K562 (cell line): ENCODE measurements around the gene ATXN10. TPM values are rescaled to one million over a fixed set of nuclear protein-coding genes. Genes with fewer than 3 reads are reported as not detected.

Source experiments
- ATAC-seq: fragments of 200-7000 bp; cut with Tn5 transposase; 3 replicates; pipeline ENCODE4 v1.9.1; 2020; ENCODE audit warnings: moderate library complexity
- BruUV-seq: library from RNA; stranded (reverse); fragments of 400-500 nt; replicated peaks from 2 replicates; lab custom pipeline; 2021; lab: Mats Ljungman, UMichigan
- CTCF ChIA-PET: fragments of 300-600 bp; formaldehyde crosslinking; extraction: SDS; loops from one replicate; lab custom pipeline; 2021; ENCODE audit warnings: low intra/inter-chr PET ratio; lab: Yijun Ruan, JAX
- POLR2A ChIA-PET: fragments of 300-600, 350-650 bp; sonication (Branson Sonifier 250); formaldehyde crosslinking; extraction: SDS; loops from one replicate; lab custom pipeline; 2021; ENCODE audit warnings: antibody characterized with exemption, inconsistent platforms; lab: Yijun Ruan, JAX
- DNase-seq, 4 experiments: peaks; one replicate each; pipeline versions ENCODE4 v3.0.0 to v3.0.0-alpha.2; 2011 to 2018; ENCODE audit warnings: low spot score in 3 of 4, mixed read lengths in 3 of 4; ENCODE audit errors: extremely low read depth in 1 of 4
- FAIRE-seq: peaks from 2 replicates; lab custom pipeline; 2011; peaks lifted over from hg19 to GRCh38; lab: Jason Lieb, UNC
- H2AFZ ChIP-seq: 2 replicates; pipeline ENCODE4 v1.6.0; 2011; ENCODE audit warnings: low read depth, low read length, control low read depth, inconsistent platforms
- H3K27ac ChIP-seq: fragments of 200-600 bp; 3 replicates; pipeline ENCODE4 v1.8.0; 2011; ENCODE audit warnings: low read depth, mild to moderate bottlenecking, control low read depth, inconsistent platforms, low read length, moderate library complexity, mixed read lengths; ENCODE audit errors: extremely low read depth
- H3K27me3 ChIP-seq, 2 experiments: fragments of 300-600 bp in 1 of 2; 2 replicates in 1 of 2; 3 replicates in 1 of 2; pipeline versions ENCODE4 v1.6.0 to v1.8.0; 2011; ENCODE audit warnings: inconsistent platforms in 2 of 2, low read length in 2 of 2, mild to moderate bottlenecking in 1 of 2, mixed read lengths in 1 of 2, moderate library complexity in 1 of 2; ENCODE audit not compliant: control insufficient read depth in 2 of 2, insufficient read depth in 2 of 2
- H3K36me3 ChIP-seq: fragments of 300-600 bp; 3 replicates; pipeline ENCODE4 v1.8.0; 2011; ENCODE audit warnings: mild to moderate bottlenecking, low read length, inconsistent platforms; ENCODE audit not compliant: control insufficient read depth, insufficient read depth
- H3K4me1 ChIP-seq, 2 experiments: fragments of 200-600 bp in 1 of 2; replicated peaks in 1 of 2; 2 replicates in 1 of 2; 3 replicates in 1 of 2; pipeline versions ENCODE4 v1.5.1 to v1.8.0; 2011; ENCODE audit warnings: inconsistent platforms in 2 of 2, low read length in 2 of 2, mild to moderate bottlenecking in 1 of 2, mixed read lengths in 1 of 2, moderate library complexity in 1 of 2; ENCODE audit not compliant: control insufficient read depth in 2 of 2, insufficient read depth in 2 of 2
- H3K4me2 ChIP-seq: 2 replicates; pipeline ENCODE4 v1.6.1; 2011; ENCODE audit warnings: low read length, control low read depth, inconsistent platforms, mixed read lengths; ENCODE audit not compliant: insufficient read depth
- H3K4me3 ChIP-seq: fragments of 200-600 bp; sonication (generic), shearing (Covaris generic); 2 replicates; pipeline ENCODE4 v1.5.1; 2016; ENCODE audit warnings: control low read depth, inconsistent platforms
- H3K79me2 ChIP-seq: fragments of 200-600 bp; 3 replicates; pipeline ENCODE4 v1.8.0; 2011; ENCODE audit warnings: low read length, inconsistent platforms; ENCODE audit not compliant: control insufficient read depth, insufficient read depth
- H3K9ac ChIP-seq, 2 experiments: 2 replicates each; pipeline versions ENCODE4 v1.6.0 to v1.6.1; 2011; ENCODE audit warnings: low read depth in 2 of 2, low read length in 2 of 2, control low read depth in 1 of 2, inconsistent platforms in 1 of 2, mild to moderate bottlenecking in 1 of 2, mixed read lengths in 1 of 2; ENCODE audit not compliant: insufficient read depth in 1 of 2
- H3K9me1 ChIP-seq: one replicate; pipeline ENCODE4 v1.6.0; 2011; ENCODE audit warnings: inconsistent platforms, mild to moderate bottlenecking, low read length, moderate library complexity; ENCODE audit not compliant: control insufficient read depth, insufficient read depth
- H3K9me3 ChIP-seq: replicated peaks from 2 replicates; pipeline ENCODE4 v1.5.1; 2011; ENCODE audit warnings: low read depth, low read length, inconsistent platforms; ENCODE audit not compliant: control insufficient read depth, insufficient read depth
- H4K20me1 ChIP-seq: replicated peaks from 2 replicates; pipeline ENCODE4 v1.6.1; 2011; ENCODE audit warnings: low read length, inconsistent platforms, mixed read lengths; ENCODE audit not compliant: control insufficient read depth, insufficient read depth
- CTCF ChIP-seq, 3 experiments: IDR thresholded peaks in 2 of 3; conservative IDR thresholded peaks in 1 of 3; 2 replicates each; pipeline ENCODE4 v1.5.1; 2011 to 2012; ENCODE audit warnings: low read length in 3 of 3, mild to moderate bottlenecking in 3 of 3, control low read depth in 2 of 3, improper control_type of control experiment in 1 of 3, inconsistent platforms in 1 of 3, low read depth in 1 of 3, mixed read lengths in 1 of 3, moderate library complexity in 1 of 3; ENCODE audit not compliant: insufficient read depth in 2 of 3
- CTCFL ChIP-seq: IDR thresholded peaks from 2 replicates; pipeline ENCODE4 v1.6.1; 2011; ENCODE audit warnings: borderline replicate concordance, low read depth, mild to moderate bottlenecking, moderate library complexity, low read length; ENCODE audit not compliant: insufficient read depth, poor library complexity, severe bottlenecking
- E2F6 ChIP-seq, 2 experiments: IDR thresholded peaks; 2 replicates each; pipeline ENCODE4 v1.6.1; 2011; ENCODE audit warnings: borderline replicate concordance in 1 of 2, control low read depth in 1 of 2, low read depth in 1 of 2, low read length in 1 of 2, mild to moderate bottlenecking in 1 of 2, mixed read lengths in 1 of 2, moderate library complexity in 1 of 2; ENCODE audit not compliant: insufficient read depth in 1 of 2, insufficient read length in 1 of 2, poor library complexity in 1 of 2, severe bottlenecking in 1 of 2; ENCODE audit errors: extremely low read depth in 1 of 2
- KDM4B ChIP-seq, 2 experiments: fragments of 450-650 bp in 1 of 2; sonication (generic) in 1 of 2; IDR thresholded peaks; 2 replicates each; pipeline ENCODE4 v1.6.1; 2016 to 2017; ENCODE audit warnings: borderline replicate concordance in 2 of 2, antibody characterized with exemption in 1 of 2, low read depth in 1 of 2, mild to moderate bottlenecking in 1 of 2
- MAX ChIP-seq: sonication (generic); formaldehyde crosslinking; IDR thresholded peaks from 2 replicates; pipeline ENCODE4 v1.9.0; 2022; ENCODE audit warnings: mild to moderate bottlenecking, missing genetic modification reagents
- MNT ChIP-seq, 2 experiments: fragments of 450-650 bp; conservative IDR thresholded peaks; 2 replicates each; pipeline ENCODE4 v1.6.1; 2017; ENCODE audit warnings: mild to moderate bottlenecking in 2 of 2, moderate library complexity in 2 of 2
- MTA1 ChIP-seq: fragments of 450-650 bp; IDR thresholded peaks from 2 replicates; pipeline ENCODE4 v1.6.1; 2017; ENCODE audit warnings: borderline replicate concordance
- RAD51 ChIP-seq: fragments of 450-650 bp; IDR thresholded peaks from 2 replicates; pipeline ENCODE4 v1.7.1; 2016; ENCODE audit warnings: low read depth, mild to moderate bottlenecking, borderline replicate concordance
- SMAD2 ChIP-seq: fragments of 150-350 bp; IDR thresholded peaks from 2 replicates; pipeline ENCODE4 v1.6.1; 2014; ENCODE audit warnings: low read depth, mild to moderate bottlenecking, low read length
- ZNF3 ChIP-seq: fragments of 250-450 bp; sonication (Bioruptor Pico); IDR thresholded peaks from 2 replicates; pipeline ENCODE4 v1.5.0; 2021; ENCODE audit warnings: mild to moderate bottlenecking, moderate library complexity
- WGBS: fragments of 100-300 bp; shearing (Covaris generic); methylation state at CpG from one replicate; pipeline ENCODE4 v1.1.6; 2016; ENCODE audit warnings: low coverage, mixed read lengths; ENCODE audit not compliant: insufficient coverage; ENCODE audit errors: missing lambda C conversion rate; 5-methylcytosine and 5-hydroxymethylcytosine counted together
- in situ Hi-C: fragments of 300-500 bp; cut with MboI; formaldehyde crosslinking; loops from 4 replicates; pipeline ENCODE4 v1.15.0; 2018; ENCODE audit warnings: inconsistent platforms, mixed read lengths
- intact Hi-C: fragments of 100-400 bp; cut with micrococcal nuclease; formaldehyde crosslinking; loops from 2 replicates; pipeline ENCODE4 v1.14.2; 2022
- polyA plus RNA-seq, 8 experiments: library from polyadenylated mRNA; depleted of rRNA in 4 of 8; stranded (reverse) in 5 of 8; unstranded in 3 of 8; fragments of >200 nt; fragmentation: Nextera tagmentation in 2 of 8; fragmentation: Illumina TruSeq in 1 of 8; extraction: Ambion mirVana in 2 of 8; extraction: Trizol in 1 of 8; gene quantifications; 2 replicates each; pipeline versions ENCODE4 v1.2.1 to v1.2.3, GENCODE V29; 2011 to 2014; ENCODE audit warnings: inconsistent platforms in 1 of 8, missing spikeins in 1 of 8
- total RNA-seq, 7 experiments: library from RNA; depleted of rRNA in 6 of 7; stranded (reverse); fragments of >200 nt in 6 of 7; fragmentation: Illumina TruSeq in 2 of 7; extraction: Trizol in 2 of 7; gene quantifications; 2 replicates each; pipeline versions ENCODE4 v1.2.1 to v1.2.3, GENCODE V29; 2011 to 2021; ENCODE audit warnings: low replicate concordance in 1 of 7

ATXN10 gene
- total and polyA plus RNA-seq, 9 of the 15 experiments (the other 6 are each of a cell fraction or from before 2014, with no cell fraction given): 11.5 to 190 (median 33.6) TPM

GRCh38 chr22:45645526-45646414, 25.9 kb upstream of the ATXN10 start:
- WGBS: 20% methylated on average over 9 of the region's 54 CpGs
- in situ Hi-C loops: loop anchor here (10.0 kb wide), 1 partner anchor 189 kb away; no protein-coding TSS in a partner anchor
- Histone ChIP-seq H3K9me1 (no peaks in the 10 kb centered on the region), H3K27me3 (peaks cover 0 to 48% of the 10 kb centered on the region in 2 experiments), H4K20me1 (no peaks in the 10 kb centered on the region), H3K36me3 (no peaks in the 10 kb centered on the region), H3K9ac (peak overlapping the region in 1 of 2 experiments; percentile 78; a peak in 2 of 4 replicates), H3K4me3 (no peak overlapping the region), H3K9me3 (no peaks in the 10 kb centered on the region), H3K27ac (no peak overlapping the region), H3K4me1 (peaks cover 0 to 23% of the 10 kb centered on the region in 2 experiments; a peak in 3 of 5 replicates), H2AFZ (peak overlapping the region; percentile 68; the same call in 1 of the 2 replicates), H3K79me2 (no peaks in the 10 kb centered on the region), H3K4me2 (peak overlapping the region; percentile 18; the same call in 1 of the 2 replicates)
- BruUV-seq: no TSS peak
- CTCF ChIA-PET: interaction anchor here (0.6 to 1.3 kb wide), 4 partner anchors 68 to 204 kb away, joined by 3 to 4 read pairs (median 3); no protein-coding TSS in a partner anchor
- POLR2A ChIA-PET: interaction anchor here (0.6 kb wide), 1 partner anchor 1770 kb away, joined by 3 read pairs; no protein-coding TSS in a partner anchor
- no peak for FAIRE-seq
- intact Hi-C loops: loop anchor here (5.0 kb wide), 2 partner anchors 68 to 187 kb away; no protein-coding TSS in a partner anchor
- DNase-seq: peak; percentile 69 to 78 (median 74)
- peak; percentile 99 for ATAC-seq
- TF ChIP-seq ZNF3 (CRISPR knock-in tag) (no peak), CTCFL (peak; percentile 20), KDM4B (IDR thresholded peaks at IDR 0.05; ENCODE audit: borderline replicate concordance in 2 of 2, low read depth in 1 of 2) (no peak), E2F6 (IDR thresholded peaks at IDR 0.05; ENCODE audit: borderline replicate concordance in 1 of 2, extremely low read depth in 1 of 2, insufficient read depth in 1 of 2, insufficient read length in 1 of 2, low read depth in 1 of 2, low read length in 1 of 2, poor library complexity in 1 of 2, severe bottlenecking in 1 of 2) (peak; percentile 37 to 80), CTCF (IDR thresholded peaks at IDR 0.05 in 2 of 3, conservative IDR thresholded peaks at IDR 0.05 in 1 of 3; ENCODE audit: insufficient read depth in 2 of 3, low read depth in 1 of 3, low read length in 3 of 3) (peak; percentile 65 to 83 (median 69)), MTA1 (no peak), RAD51 (no peak), MNT (conservative IDR thresholded peaks at IDR 0.05) (peak in 1 of 2 experiments; percentile 42; a peak in 1 of 4 replicates), MAX (CRISPR knock-in tag) (peak; percentile 44; the same call in 1 of the 2 replicates), SMAD2 (no peak)
